Measurements from ENCODE around the gene DLEC1.

DLEC1 gene

DNA sequence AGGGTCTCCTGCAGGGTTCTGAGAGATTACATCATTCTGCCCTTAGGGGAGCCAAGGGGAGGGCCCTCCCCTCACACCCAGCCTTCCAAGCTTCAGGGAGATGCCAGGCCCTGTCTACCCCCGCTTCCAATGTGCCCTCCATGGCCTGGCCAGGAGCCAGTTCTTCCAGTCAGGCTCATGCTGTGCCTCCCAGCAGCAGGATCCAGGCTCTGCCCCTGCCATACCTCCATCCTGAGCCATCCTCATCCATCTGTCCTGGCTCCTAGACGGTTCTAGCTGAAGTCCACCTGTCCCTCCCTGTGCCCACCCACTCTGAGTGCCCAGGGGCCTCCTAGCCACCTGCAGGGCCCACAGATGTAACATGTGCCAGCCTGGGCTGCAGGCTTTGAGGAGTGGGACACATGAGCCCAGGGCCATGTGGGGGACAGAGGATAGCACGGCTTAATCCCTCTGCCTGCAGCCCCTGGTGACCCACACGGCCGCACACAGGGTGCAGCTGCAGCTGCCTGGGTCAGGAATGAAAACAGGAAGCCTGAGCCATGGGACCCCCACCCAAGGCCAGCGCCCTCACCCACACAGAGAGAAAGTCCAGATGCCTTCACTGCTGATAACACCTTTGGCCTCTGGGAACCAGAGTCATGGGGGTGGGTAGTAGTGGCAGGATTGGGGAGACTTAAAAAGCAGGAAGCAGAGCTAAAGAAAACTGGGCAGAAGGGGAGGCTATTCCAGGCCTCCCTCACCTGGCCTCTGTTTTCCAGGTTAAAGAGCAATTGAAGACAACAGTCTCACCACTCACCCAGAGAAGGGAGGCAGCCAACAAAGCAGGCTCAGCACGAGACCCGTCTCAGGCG, 21.3 kb upstream of the DLEC1 start:
- H4K20me1 ChIP-seq (ENCODE audit: insufficient read depth, low read length, poor library complexity, severe bottlenecking) = no peaks in the 10 kb centered on the region
- H3K27me3 ChIP-seq (ENCODE audit: insufficient read depth, low read length, poor library complexity, severe bottlenecking) = no peaks in the 10 kb centered on the region
- H3K9me3 ChIP-seq (ENCODE audit: insufficient read depth, low read depth, low read length) = no peaks in the 10 kb centered on the region
- H3K9me2 ChIP-seq (replicated peaks; ENCODE audit: low read depth, low read length) = no peaks in the 10 kb centered on the region
- H3K4me1 ChIP-seq (ENCODE audit: insufficient read depth, low read length, poor library complexity, severe bottlenecking) = no peaks in the 10 kb centered on the region
- no peak overlapping the region for H3K4me2 ChIP-seq (ENCODE audit: low read depth, low read length, poor library complexity, severe bottlenecking)
- no peak overlapping the region for H3K9ac ChIP-seq (ENCODE audit: low read depth, low read length, poor library complexity, severe bottlenecking)
- H3K79me2 ChIP-seq (ENCODE audit: insufficient read depth, low read length) = no peaks in the 10 kb centered on the region
- no peaks in the 10 kb centered on the region for H3F3A ChIP-seq (ENCODE audit: low read depth)
- H2AFZ ChIP-seq (ENCODE audit: low read length) = no peak overlapping the region
- no peak overlapping the region for H3K4me3 ChIP-seq (ENCODE audit: low read length, poor library complexity, severe bottlenecking)
- TF ChIP-seq, protein P1, sequence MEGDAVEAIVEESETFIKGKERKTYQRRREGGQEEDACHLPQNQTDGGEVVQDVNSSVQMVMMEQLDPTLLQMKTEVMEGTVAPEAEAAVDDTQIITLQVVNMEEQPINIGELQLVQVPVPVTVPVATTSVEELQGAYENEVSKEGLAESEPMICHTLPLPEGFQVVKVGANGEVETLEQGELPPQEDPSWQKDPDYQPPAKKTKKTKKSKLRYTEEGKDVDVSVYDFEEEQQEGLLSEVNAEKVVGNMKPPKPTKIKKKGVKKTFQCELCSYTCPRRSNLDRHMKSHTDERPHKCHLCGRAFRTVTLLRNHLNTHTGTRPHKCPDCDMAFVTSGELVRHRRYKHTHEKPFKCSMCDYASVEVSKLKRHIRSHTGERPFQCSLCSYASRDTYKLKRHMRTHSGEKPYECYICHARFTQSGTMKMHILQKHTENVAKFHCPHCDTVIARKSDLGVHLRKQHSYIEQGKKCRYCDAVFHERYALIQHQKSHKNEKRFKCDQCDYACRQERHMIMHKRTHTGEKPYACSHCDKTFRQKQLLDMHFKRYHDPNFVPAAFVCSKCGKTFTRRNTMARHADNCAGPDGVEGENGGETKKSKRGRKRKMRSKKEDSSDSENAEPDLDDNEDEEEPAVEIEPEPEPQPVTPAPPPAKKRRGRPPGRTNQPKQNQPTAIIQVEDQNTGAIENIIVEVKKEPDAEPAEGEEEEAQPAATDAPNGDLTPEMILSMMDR (conservative IDR thresholded peaks at IDR 0.05; ENCODE audit: low read length) = no peak
- TF ChIP-seq EZH2phosphoT487 (IDR thresholded peaks at IDR 0.05; ENCODE audit: borderline replicate concordance) = no peak
- H3K36me3 ChIP-seq (ENCODE audit: insufficient read depth, low read length) = no peaks in the 10 kb centered on the region

DNA sequence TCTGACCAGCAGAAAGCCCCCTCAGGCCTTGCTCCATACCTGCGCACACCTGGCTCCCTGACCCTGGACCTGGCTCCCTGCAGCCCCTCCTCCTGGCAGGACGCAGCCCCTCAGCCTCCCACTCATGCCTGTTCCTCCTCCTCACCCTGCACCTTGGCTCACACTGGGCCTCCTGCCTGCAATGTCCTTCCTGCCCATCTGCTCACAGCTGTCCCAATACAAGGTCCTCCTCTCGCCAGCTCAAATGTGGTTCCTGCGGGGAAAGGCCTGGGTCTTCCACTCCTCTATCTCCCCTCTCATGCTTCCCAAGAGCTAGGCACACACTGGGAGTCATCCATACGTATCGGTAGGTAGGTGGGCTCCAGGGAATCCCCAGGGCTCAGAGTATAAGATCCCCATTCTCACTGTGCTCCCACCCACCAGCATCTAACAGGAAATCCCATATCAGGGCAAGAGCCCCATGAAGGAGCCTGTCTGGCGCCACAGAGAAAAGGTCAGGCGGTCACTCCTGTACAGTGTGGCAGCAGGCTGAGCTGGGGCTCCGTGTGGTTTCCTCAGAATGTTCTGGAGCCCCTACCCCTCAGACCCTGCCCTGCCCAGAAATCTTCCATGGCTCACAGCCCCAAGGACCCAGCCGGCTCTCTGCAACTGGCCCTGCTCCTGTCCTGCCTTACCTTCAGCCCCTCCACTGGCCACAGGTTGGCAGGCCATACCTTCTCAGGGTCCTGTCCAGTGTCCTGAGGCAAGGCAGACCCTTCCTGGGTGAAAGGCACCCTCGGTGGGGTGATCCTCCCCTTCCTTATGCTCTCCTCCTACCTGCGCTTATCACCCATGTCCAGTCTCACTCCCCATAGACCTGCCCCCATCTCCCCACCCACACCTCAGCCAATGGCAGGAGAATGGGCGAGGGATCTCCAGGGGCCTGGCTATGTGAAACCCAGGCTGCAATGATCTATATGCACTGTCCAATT, 20.4 kb upstream of the DLEC1 start:
- Histone ChIP-seq H4K20me1 (ENCODE audit: insufficient read depth, low read length, poor library complexity, severe bottlenecking) (no peaks in the 10 kb centered on the region), H3K9me2 (replicated peaks; ENCODE audit: low read depth, low read length) (no peaks in the 10 kb centered on the region), H3K4me2 (ENCODE audit: low read depth, low read length, poor library complexity, severe bottlenecking) (no peak overlapping the region), H3K36me3 (ENCODE audit: insufficient read depth, low read length) (no peaks in the 10 kb centered on the region), H3K27me3 (ENCODE audit: insufficient read depth, low read length, poor library complexity, severe bottlenecking) (no peaks in the 10 kb centered on the region), H3K79me2 (ENCODE audit: insufficient read depth, low read length) (no peaks in the 10 kb centered on the region), H2AFZ (ENCODE audit: low read length) (no peak overlapping the region), H3K9me3 (ENCODE audit: insufficient read depth, low read depth, low read length) (no peaks in the 10 kb centered on the region), H3K4me1 (ENCODE audit: insufficient read depth, low read length, poor library complexity, severe bottlenecking) (peaks cover 3% of the 10 kb centered on the region), H3K9ac (ENCODE audit: low read depth, low read length, poor library complexity, severe bottlenecking) (no peak overlapping the region), H3K4me3 (ENCODE audit: low read length, poor library complexity, severe bottlenecking) (no peak overlapping the region), H3F3A (ENCODE audit: low read depth) (no peaks in the 10 kb centered on the region)
- TF ChIP-seq, protein P1 (conservative IDR thresholded peaks at IDR 0.05; ENCODE audit: low read length) = no peak
- TF ChIP-seq EZH2phosphoT487 (IDR thresholded peaks at IDR 0.05; ENCODE audit: borderline replicate concordance) = no peak

DNA sequence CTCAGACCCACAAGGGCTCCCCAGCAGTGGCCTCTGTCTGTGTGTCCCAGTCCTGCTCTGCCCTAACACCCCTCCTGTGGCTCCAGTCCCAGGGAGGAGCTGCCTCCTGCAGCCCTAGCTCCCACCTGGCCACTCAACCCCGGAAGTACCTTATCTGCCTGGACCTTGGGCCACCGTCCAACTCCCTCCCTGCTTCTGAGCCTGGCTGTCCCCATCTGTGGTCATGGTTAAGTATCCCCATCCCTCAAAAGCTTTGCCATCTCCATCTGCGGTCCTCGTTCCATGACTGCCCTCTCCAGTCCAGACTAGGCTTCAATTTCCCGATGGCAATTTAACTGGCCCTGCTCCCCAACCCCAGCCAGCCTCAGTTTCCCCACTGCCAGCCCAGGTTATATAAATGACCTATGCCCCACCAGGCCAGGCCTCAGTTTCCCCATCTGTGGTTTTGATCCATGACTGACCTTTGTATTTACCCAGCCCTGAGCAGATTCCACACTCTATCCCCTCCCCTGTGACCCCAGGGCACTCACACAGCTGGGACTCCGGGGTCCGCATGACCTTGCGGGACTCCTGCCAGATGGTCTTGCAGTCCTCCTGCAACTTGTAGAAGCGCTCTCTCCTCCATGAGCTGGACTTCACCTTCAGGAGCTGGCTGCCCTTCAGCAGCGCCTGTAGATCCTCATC, 19.2 kb upstream of the DLEC1 start:
- H3K9ac ChIP-seq (ENCODE audit: low read depth, low read length, poor library complexity, severe bottlenecking) = no peak overlapping the region
- H3K4me2 ChIP-seq (ENCODE audit: low read depth, low read length, poor library complexity, severe bottlenecking) = no peak overlapping the region
- no peaks in the 10 kb centered on the region for H4K20me1 ChIP-seq (ENCODE audit: insufficient read depth, low read length, poor library complexity, severe bottlenecking)
- no peaks in the 10 kb centered on the region for H3K9me3 ChIP-seq (ENCODE audit: insufficient read depth, low read depth, low read length)
- peaks cover 7% of the 10 kb centered on the region for H3K4me1 ChIP-seq (ENCODE audit: insufficient read depth, low read length, poor library complexity, severe bottlenecking)
- no peaks in the 10 kb centered on the region for H3K36me3 ChIP-seq (ENCODE audit: insufficient read depth, low read length)
- no peak overlapping the region for H2AFZ ChIP-seq (ENCODE audit: low read length)
- H3K9me2 ChIP-seq (replicated peaks; ENCODE audit: low read depth, low read length) = no peaks in the 10 kb centered on the region
- H3F3A ChIP-seq (ENCODE audit: low read depth) = no peaks in the 10 kb centered on the region
- no peak overlapping the region for H3K4me3 ChIP-seq (ENCODE audit: low read length, poor library complexity, severe bottlenecking)
- H3K79me2 ChIP-seq (ENCODE audit: insufficient read depth, low read length) = no peaks in the 10 kb centered on the region
- no peaks in the 10 kb centered on the region for H3K27me3 ChIP-seq (ENCODE audit: insufficient read depth, low read length, poor library complexity, severe bottlenecking)
- TF ChIP-seq, protein P1 (conservative IDR thresholded peaks at IDR 0.05; ENCODE audit: low read length) = no peak
- no peak for TF ChIP-seq EZH2phosphoT487 (IDR thresholded peaks at IDR 0.05; ENCODE audit: borderline replicate concordance)

All from Loucy (cell line).